Testis (tissue), 2 donors: ENCODE measurements around the gene APBB1IP.

Source experiments
- CTCF ChIP-seq, 3 experiments: fragments of 450-650 bp in 2 of 3; fragments of 200-600 bp in 1 of 3; sonication (generic) in 1 of 3; IDR thresholded peaks; one replicate each; pipeline ENCODE4 v1.5.1; 2016 to 2019; ENCODE audit warnings: antibody characterized with exemption in 3 of 3, mild to moderate bottlenecking in 2 of 3, moderate library complexity in 1 of 3
- POLR2A ChIP-seq: fragments of 450-650 bp; IDR thresholded peaks from one replicate; pipeline ENCODE4 v1.6.1; 2017; ENCODE audit warnings: antibody characterized with exemption, mild to moderate bottlenecking, moderate library complexity

GRCh38 chr10:26446258-26446657 lies 8.1 kb downstream of the APBB1IP start:
- TF ChIP-seq CTCF (IDR thresholded peaks at IDR 0.05) (no peak), POLR2A (no peak)
